ENCODE data around the gene PRND. TPM values are rescaled to one million over a fixed set of nuclear protein-coding genes. Genes with fewer than 3 reads are reported as not detected.
"Not testable (repeated sequence)": the region's sequence is repeated elsewhere in the genome, so short reads cannot be mapped to it uniquely, and the experiment has no call there.

The PRND gene
- total and polyA plus RNA-seq, 2 donors (not counting 1 experiment from before 2014, with no cell fraction given) = not detected

GRCh38 chr20:4699957-4700356, 21.8 kb upstream of the PRND start:
- TF ChIP-seq, protein P1, sequence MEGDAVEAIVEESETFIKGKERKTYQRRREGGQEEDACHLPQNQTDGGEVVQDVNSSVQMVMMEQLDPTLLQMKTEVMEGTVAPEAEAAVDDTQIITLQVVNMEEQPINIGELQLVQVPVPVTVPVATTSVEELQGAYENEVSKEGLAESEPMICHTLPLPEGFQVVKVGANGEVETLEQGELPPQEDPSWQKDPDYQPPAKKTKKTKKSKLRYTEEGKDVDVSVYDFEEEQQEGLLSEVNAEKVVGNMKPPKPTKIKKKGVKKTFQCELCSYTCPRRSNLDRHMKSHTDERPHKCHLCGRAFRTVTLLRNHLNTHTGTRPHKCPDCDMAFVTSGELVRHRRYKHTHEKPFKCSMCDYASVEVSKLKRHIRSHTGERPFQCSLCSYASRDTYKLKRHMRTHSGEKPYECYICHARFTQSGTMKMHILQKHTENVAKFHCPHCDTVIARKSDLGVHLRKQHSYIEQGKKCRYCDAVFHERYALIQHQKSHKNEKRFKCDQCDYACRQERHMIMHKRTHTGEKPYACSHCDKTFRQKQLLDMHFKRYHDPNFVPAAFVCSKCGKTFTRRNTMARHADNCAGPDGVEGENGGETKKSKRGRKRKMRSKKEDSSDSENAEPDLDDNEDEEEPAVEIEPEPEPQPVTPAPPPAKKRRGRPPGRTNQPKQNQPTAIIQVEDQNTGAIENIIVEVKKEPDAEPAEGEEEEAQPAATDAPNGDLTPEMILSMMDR (conservative IDR thresholded peaks at IDR 0.05 in 1 of 2, IDR thresholded peaks at IDR 0.05 in 1 of 2; ENCODE audit: low read depth in 1 of 2, low read length in 2 of 2) = no peak
- TF ChIP-seq EZH2 (IDR thresholded peaks at IDR 0.05; ENCODE audit: low read length, missing control alignments) = no peak
- Histone ChIP-seq H4K20me1 (ENCODE audit: control insufficient read depth, extremely low read depth, insufficient read depth, low read length) (no peaks in the 10 kb centered on the region), H3K9me3 (ENCODE audit: control insufficient read depth, insufficient read depth, low read depth, low read length) (no peaks in the 10 kb centered on the region), H2AFZ (ENCODE audit: low read length) (no peak overlapping the region), H3K9ac (ENCODE audit: insufficient read depth, low read length) (no peak overlapping the region), H3K27me3 (ENCODE audit: control insufficient read depth, insufficient read depth, low read length) (no peaks in the 10 kb centered on the region), H3K4me1 (ENCODE audit: control insufficient read depth, extremely low read depth, insufficient read depth, low read length) (peaks cover 3% of the 10 kb centered on the region), H3K4me3 (replicated peaks in 1 of 4; ENCODE audit: control extremely low read depth in 1 of 4, insufficient read depth in 1 of 4, low read depth in 3 of 4, low read length in 4 of 4) (no peak overlapping the region), H3K4me2 (ENCODE audit: extremely low read depth, insufficient read depth, low read length) (no peak overlapping the region), H3K27ac (ENCODE audit: insufficient read depth, low read length) (no peak overlapping the region), H3K79me2 (ENCODE audit: control insufficient read depth, insufficient read depth, low read length) (peaks cover 14% of the 10 kb centered on the region), H3K36me3 (ENCODE audit: control insufficient read depth, insufficient read depth, low read length) (peaks cover 6% of the 10 kb centered on the region)
- no peak for DNase-seq (ENCODE audit: low read depth in 2 of 2)

DNA sequence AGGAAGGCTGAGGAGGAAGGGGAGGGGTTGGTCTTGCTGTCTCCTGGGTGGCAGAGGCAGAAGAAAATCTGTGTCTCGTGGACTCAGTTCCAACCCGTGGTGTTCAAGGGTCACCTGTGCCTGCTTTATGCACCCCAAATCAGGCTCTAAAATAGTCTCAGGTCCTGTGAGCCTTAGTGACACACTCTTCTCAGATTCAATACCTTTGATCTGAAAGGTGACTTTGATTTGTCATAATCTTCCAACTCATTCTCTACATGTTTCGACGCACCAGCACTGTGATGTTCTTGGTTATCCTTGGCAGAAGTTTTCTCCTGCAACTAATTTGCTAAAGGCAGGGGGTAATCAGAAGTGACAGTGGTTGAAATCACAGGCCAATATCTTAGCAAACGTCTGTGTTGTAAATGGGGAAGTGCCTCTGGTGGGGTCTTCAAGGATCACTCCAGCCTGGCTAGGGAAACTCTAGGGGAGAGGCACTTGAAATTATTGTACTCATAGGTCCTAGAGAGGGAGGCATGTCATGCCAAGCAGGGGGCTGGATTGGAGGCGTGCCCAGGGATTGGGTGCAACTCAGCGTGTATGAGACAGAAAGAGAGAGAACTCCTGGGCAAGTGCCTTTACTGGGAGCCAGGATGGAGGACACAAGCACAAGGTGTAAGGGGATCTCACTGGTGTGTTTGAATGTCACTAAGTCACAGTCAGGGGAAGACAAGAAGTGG, 19.0 kb upstream of the PRND start:
- H3K9me3 ChIP-seq (ENCODE audit: control insufficient read depth, insufficient read depth, low read depth, low read length) = no peaks in the 10 kb centered on the region
- no peaks in the 10 kb centered on the region for H3K79me2 ChIP-seq (ENCODE audit: control insufficient read depth, insufficient read depth, low read length)
- TF ChIP-seq EZH2 (IDR thresholded peaks at IDR 0.05; ENCODE audit: low read length, missing control alignments) = no peak
- TF ChIP-seq, protein P1 (conservative IDR thresholded peaks at IDR 0.05 in 1 of 2, IDR thresholded peaks at IDR 0.05 in 1 of 2; ENCODE audit: low read depth in 1 of 2, low read length in 2 of 2) = no peak
- no peak for DNase-seq (ENCODE audit: low read depth in 2 of 2)
- H2AFZ ChIP-seq (ENCODE audit: low read length) = no peak overlapping the region
- H3K9ac ChIP-seq (ENCODE audit: insufficient read depth, low read length) = no peak overlapping the region
- peaks cover 3% of the 10 kb centered on the region for H3K4me1 ChIP-seq (ENCODE audit: control insufficient read depth, extremely low read depth, insufficient read depth, low read length)
- no peak overlapping the region for H3K4me3 ChIP-seq (replicated peaks in 1 of 4; ENCODE audit: control extremely low read depth in 1 of 4, insufficient read depth in 1 of 4, low read depth in 3 of 4, low read length in 4 of 4)
- no peak overlapping the region for H3K4me2 ChIP-seq (ENCODE audit: extremely low read depth, insufficient read depth, low read length)
- peaks cover 6% of the 10 kb centered on the region for H3K36me3 ChIP-seq (ENCODE audit: control insufficient read depth, insufficient read depth, low read length)
- no peaks in the 10 kb centered on the region for H4K20me1 ChIP-seq (ENCODE audit: control insufficient read depth, extremely low read depth, insufficient read depth, low read length)
- no peaks in the 10 kb centered on the region for H3K27me3 ChIP-seq (ENCODE audit: control insufficient read depth, insufficient read depth, low read length)
- no peak overlapping the region for H3K27ac ChIP-seq (ENCODE audit: insufficient read depth, low read length)

DNA sequence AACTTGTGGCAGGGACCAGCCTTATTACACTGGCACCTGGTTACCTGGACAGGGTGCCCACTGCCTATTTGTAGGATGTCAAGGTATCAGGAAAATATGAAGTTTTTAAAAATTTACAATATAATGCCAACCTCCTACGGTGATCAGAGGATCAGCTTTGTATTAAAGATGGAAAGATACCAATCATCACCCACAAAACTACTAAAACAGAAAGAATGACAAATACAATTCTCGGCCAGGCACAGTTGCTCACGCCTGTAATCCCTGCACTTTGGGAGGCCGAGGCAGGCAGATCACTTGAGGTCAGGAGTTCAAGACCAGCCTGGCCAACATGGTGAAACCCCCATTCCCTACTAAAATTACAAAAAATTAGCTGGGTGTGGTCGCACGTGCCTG, 18.4 kb upstream of the PRND start:
- Histone ChIP-seq H2AFZ (ENCODE audit: low read length) (no peak overlapping the region), H3K27ac (ENCODE audit: insufficient read depth, low read length) (no peak overlapping the region)

DNA sequence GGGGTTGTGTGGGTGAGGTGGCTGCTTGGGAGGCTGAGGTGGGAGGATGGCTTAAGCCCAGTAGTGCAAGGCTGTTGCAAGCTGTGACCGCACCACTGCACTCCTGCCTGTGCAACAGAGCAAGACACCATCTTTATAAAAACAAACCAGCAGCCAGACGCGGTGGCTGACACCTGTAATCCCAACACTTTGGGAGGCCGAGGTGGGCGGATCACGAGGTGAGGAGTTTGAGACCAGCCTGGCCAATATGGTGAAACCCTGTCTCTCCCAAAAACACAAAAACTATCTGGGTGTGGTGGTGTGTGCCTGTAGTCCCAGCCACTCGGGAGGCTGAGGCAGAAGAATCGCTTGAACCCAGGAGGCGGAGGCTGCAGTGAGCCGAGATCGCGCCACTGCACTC, 14.8 kb upstream of the PRND start:
- not testable (repeated sequence) for H3K27me3 ChIP-seq (ENCODE audit: control insufficient read depth, insufficient read depth, low read length); H3K9me3 ChIP-seq (ENCODE audit: control insufficient read depth, insufficient read depth, low read depth, low read length); H2AFZ ChIP-seq (ENCODE audit: low read length); H4K20me1 ChIP-seq (ENCODE audit: control insufficient read depth, extremely low read depth, insufficient read depth, low read length); H3K4me2 ChIP-seq (ENCODE audit: extremely low read depth, insufficient read depth, low read length); H3K79me2 ChIP-seq (ENCODE audit: control insufficient read depth, insufficient read depth, low read length); DNase-seq (ENCODE audit: low read depth in 2 of 2); H3K9ac ChIP-seq (ENCODE audit: insufficient read depth, low read length); H3K36me3 ChIP-seq (ENCODE audit: control insufficient read depth, insufficient read depth, low read length); H3K27ac ChIP-seq (ENCODE audit: insufficient read depth, low read length); H3K4me3 ChIP-seq (replicated peaks in 1 of 4; ENCODE audit: control extremely low read depth in 1 of 4, insufficient read depth in 1 of 4, low read depth in 3 of 4, low read length in 4 of 4); H3K4me1 ChIP-seq (ENCODE audit: control insufficient read depth, extremely low read depth, insufficient read depth, low read length)

More for the DNA sequence above, 18.4 kb upstream of the PRND start:
- no peak overlapping the region for H3K9ac ChIP-seq (ENCODE audit: insufficient read depth, low read length)
- H3K36me3 ChIP-seq (ENCODE audit: control insufficient read depth, insufficient read depth, low read length) = peaks cover 6% of the 10 kb centered on the region
- H3K4me2 ChIP-seq (ENCODE audit: extremely low read depth, insufficient read depth, low read length) = no peak overlapping the region
- no peaks in the 10 kb centered on the region for H3K9me3 ChIP-seq (ENCODE audit: control insufficient read depth, insufficient read depth, low read depth, low read length)
- no peaks in the 10 kb centered on the region for H4K20me1 ChIP-seq (ENCODE audit: control insufficient read depth, extremely low read depth, insufficient read depth, low read length)
- H3K27me3 ChIP-seq (ENCODE audit: control insufficient read depth, insufficient read depth, low read length) = no peaks in the 10 kb centered on the region
- no peak for DNase-seq (ENCODE audit: low read depth in 2 of 2)
- TF ChIP-seq, protein P1 (conservative IDR thresholded peaks at IDR 0.05 in 1 of 2, IDR thresholded peaks at IDR 0.05 in 1 of 2; ENCODE audit: low read depth in 1 of 2, low read length in 2 of 2) = no peak
- TF ChIP-seq EZH2 (IDR thresholded peaks at IDR 0.05; ENCODE audit: low read length, missing control alignments) = no peak
- peaks cover 3% of the 10 kb centered on the region for H3K4me1 ChIP-seq (ENCODE audit: control insufficient read depth, extremely low read depth, insufficient read depth, low read length)
- no peak overlapping the region for H3K4me3 ChIP-seq (replicated peaks in 1 of 4; ENCODE audit: control extremely low read depth in 1 of 4, insufficient read depth in 1 of 4, low read depth in 3 of 4, low read length in 4 of 4)
- no peaks in the 10 kb centered on the region for H3K79me2 ChIP-seq (ENCODE audit: control insufficient read depth, insufficient read depth, low read length)
